Subcutaneous abdominal adipose tissue (tissue), 5 donors: ENCODE results near the gene TBC1D2.
A peak's percentile ranks its signal among the peaks of the same experiment; 100 is the strongest.

Source experiments
- H3K27ac ChIP-seq: one replicate; pipeline ENCODE4 v1.7.0; 2013; ENCODE audit warnings: low read depth, mild to moderate bottlenecking, inconsistent platforms, low read length, moderate library complexity
- H3K27me3 ChIP-seq, 5 donors: one replicate each; pipeline ENCODE4 v1.7.0; 2013; ENCODE audit warnings: low read length in 5 of 5, inconsistent platforms in 1 of 5; ENCODE audit not compliant: control insufficient read depth in 5 of 5, insufficient read depth in 4 of 5
- H3K36me3 ChIP-seq, 5 donors: one replicate each; pipeline ENCODE4 v1.7.0; 2013; ENCODE audit warnings: low read length in 5 of 5; ENCODE audit not compliant: control insufficient read depth in 5 of 5, insufficient read depth in 5 of 5
- H3K4me1 ChIP-seq, 5 donors: one replicate each; pipeline ENCODE4 v1.7.0; 2013; ENCODE audit warnings: low read length in 5 of 5, mild to moderate bottlenecking in 3 of 5, moderate library complexity in 1 of 5; ENCODE audit not compliant: control insufficient read depth in 5 of 5, insufficient read depth in 5 of 5
- H3K4me3 ChIP-seq, 5 donors: one replicate each; pipeline ENCODE4 v1.7.0; 2013; ENCODE audit warnings: low read length in 5 of 5, low read depth in 1 of 5
- H3K9ac ChIP-seq, 5 donors: one replicate each; pipeline ENCODE4 v1.7.0; 2013; ENCODE audit warnings: low read length in 5 of 5, mild to moderate bottlenecking in 4 of 5, moderate library complexity in 3 of 5
- H3K9me3 ChIP-seq, 5 donors: one replicate each; pipeline ENCODE4 v1.7.0; 2013; ENCODE audit warnings: low read length in 5 of 5; ENCODE audit not compliant: control insufficient read depth in 5 of 5
- donor health status: healthy.
- donor health status: healthy.
- donor health status: healthy.
- donor health status: healthy.
- donor health status: healthy.

The TBC1D2 gene

GRCh38 chr9:98199388-98200033 is 55.9 kb downstream of the TBC1D2 start:
- Histone ChIP-seq H3K4me3 (no peak overlapping the region), H3K27me3 (peaks cover 0 to 5% (median 0%) of the 10 kb centered on the region in 5 donors), H3K4me1 (no peaks in the 10 kb centered on the region), H3K9ac (no peak overlapping the region), H3K27ac (no peak overlapping the region), H3K9me3 (no peaks in the 10 kb centered on the region), H3K36me3 (peaks cover 0 to 18% (median 4%) of the 10 kb centered on the region in 5 donors)

GRCh38 chr9:98195671-98196070 is 59.8 kb downstream of the TBC1D2 start:
- H3K36me3 ChIP-seq, result peaks cover 0 to 11% (median 4%) of the 10 kb centered on the region in 5 donors
- H3K4me1 ChIP-seq, result peaks cover 0 to 19% (median 14%) of the 10 kb centered on the region in 5 donors
- H3K27ac ChIP-seq, result no peak overlapping the region
- H3K27me3 ChIP-seq, result peaks cover 0 to 5% (median 3%) of the 10 kb centered on the region in 5 donors
- no peak overlapping the region for H3K4me3 ChIP-seq
- H3K9me3 ChIP-seq, result no peaks in the 10 kb centered on the region
- no peak overlapping the region for H3K9ac ChIP-seq

- peaks cover 0 to 5% (median 3%) of the 10 kb centered on the region in 5 donors for H3K27me3 ChIP-seq
- no peaks in the 10 kb centered on the region for H3K36me3 ChIP-seq
- no peak overlapping the region for H3K27ac ChIP-seq
- H3K9ac ChIP-seq, result peak overlapping the region in 4 of 5 donors; percentile 48 to 60 (median 58)
- H3K9me3 ChIP-seq, result no peaks in the 10 kb centered on the region
- H3K4me3 ChIP-seq, result peak overlapping the region; percentile 62 to 89 (median 78)
- peaks cover 0 to 19% (median 14%) of the 10 kb centered on the region in 5 donors for H3K4me1 ChIP-seq
Measured at GRCh38 chr9:98193336-98193944, 62.0 kb downstream of the TBC1D2 start.

DNA sequence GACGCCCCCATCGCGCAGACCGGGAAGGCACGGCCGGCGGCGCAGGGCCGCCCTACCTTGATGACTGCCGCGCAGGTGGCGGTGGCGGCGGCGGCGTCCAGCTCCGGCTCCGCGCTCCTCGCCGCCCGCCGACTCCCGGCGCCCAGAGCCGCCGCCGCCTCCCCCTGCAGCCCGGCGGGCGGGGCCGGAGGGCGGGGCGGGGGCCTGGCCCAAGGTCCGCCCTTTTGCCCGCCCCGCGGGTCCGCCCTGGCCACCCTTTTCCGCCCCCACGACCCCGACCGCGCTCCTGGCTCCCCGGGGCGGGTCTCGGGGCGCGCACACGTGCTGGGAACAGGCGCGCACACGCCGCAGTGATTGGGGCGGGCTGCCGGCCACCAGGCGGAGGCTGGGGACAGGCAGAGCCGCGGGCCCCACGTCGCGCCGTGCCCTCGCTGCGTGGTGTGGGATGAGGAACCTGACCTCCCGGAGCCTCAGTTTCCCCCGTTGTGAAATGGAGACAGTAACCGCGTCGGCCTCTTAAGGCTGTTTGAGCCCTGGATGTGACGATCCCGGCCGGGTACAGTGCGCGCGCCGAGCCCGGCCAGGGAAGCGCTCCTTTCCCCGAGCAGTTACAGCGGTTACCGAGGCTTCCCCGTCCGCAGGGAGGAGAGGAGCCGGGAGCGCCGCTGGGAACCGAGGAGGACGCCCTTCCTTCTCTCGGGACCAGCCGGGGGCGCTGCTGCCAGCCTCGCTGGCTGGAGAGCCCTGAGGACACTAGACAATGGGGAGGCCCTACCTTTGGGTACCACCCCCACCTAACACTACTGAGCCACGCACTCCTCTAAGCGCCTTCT is 62.7 kb downstream of the TBC1D2 start, which contains the start of gene CORO2A:
Gene CORO2A, minus strand, starts transcription at position 135 of the 833 bp plus-strand sequence. CDS start 34,977 bp downstream, outside the sequence.
- H3K4me3 ChIP-seq, result peak within 1 kb of the TSS; percentile 62 to 89 (median 78)
- H3K9me3 ChIP-seq, result no peaks in the 10 kb centered on the region
- peaks cover 0 to 19% (median 14%) of the 10 kb centered on the region in 5 donors for H3K4me1 ChIP-seq
- no peaks in the 10 kb centered on the region for H3K36me3 ChIP-seq
- peak within 1 kb of the TSS; percentile 48 to 60 (median 57) for H3K9ac ChIP-seq
- H3K27ac ChIP-seq, result no peak within 1 kb of the TSS
- peaks cover 0 to 5% (median 3%) of the 10 kb centered on the region in 5 donors for H3K27me3 ChIP-seq

- no peaks in the 10 kb centered on the region for H3K36me3 ChIP-seq
- no peak overlapping the region for H3K27ac ChIP-seq
- peaks cover 0 to 19% (median 14%) of the 10 kb centered on the region in 5 donors for H3K4me1 ChIP-seq
- H3K4me3 ChIP-seq, result peak overlapping the region in 4 of 5 donors; percentile 74 to 89 (median 78)
- peak overlapping the region in 2 of 5 donors; percentile 23 to 51 for H3K9ac ChIP-seq
- H3K9me3 ChIP-seq, result no peaks in the 10 kb centered on the region
- peaks cover 0 to 5% (median 3%) of the 10 kb centered on the region in 5 donors for H3K27me3 ChIP-seq
Measured at GRCh38 chr9:98191671-98192502, 63.6 kb downstream of the TBC1D2 start.

GRCh38 chr9:98191181-98191608 is 64.3 kb downstream of the TBC1D2 start:
- H3K27ac ChIP-seq, result no peak overlapping the region
- no peaks in the 10 kb centered on the region for H3K36me3 ChIP-seq
- H3K9me3 ChIP-seq, result no peaks in the 10 kb centered on the region
- peak overlapping the region in 1 of 5 donors; percentile 22 for H3K4me3 ChIP-seq
- H3K27me3 ChIP-seq, result peaks cover 0 to 5% (median 3%) of the 10 kb centered on the region in 5 donors
- peaks cover 0 to 19% (median 14%) of the 10 kb centered on the region in 5 donors for H3K4me1 ChIP-seq
- no peak overlapping the region for H3K9ac ChIP-seq

- no peak overlapping the region for H3K4me3 ChIP-seq
- H3K9me3 ChIP-seq, result no peaks in the 10 kb centered on the region
- peaks cover 0 to 19% (median 14%) of the 10 kb centered on the region in 5 donors for H3K4me1 ChIP-seq
- no peak overlapping the region for H3K27ac ChIP-seq
- peaks cover 0 to 5% (median 3%) of the 10 kb centered on the region in 5 donors for H3K27me3 ChIP-seq
- H3K36me3 ChIP-seq, result no peaks in the 10 kb centered on the region
- H3K9ac ChIP-seq, result no peak overlapping the region
Measured at GRCh38 chr9:98190757-98191105, 64.7 kb downstream of the TBC1D2 start.

GRCh38 chr9:98189412-98189811 is 66.0 kb downstream of the TBC1D2 start:
- no peak overlapping the region for H3K9ac ChIP-seq

DNA sequence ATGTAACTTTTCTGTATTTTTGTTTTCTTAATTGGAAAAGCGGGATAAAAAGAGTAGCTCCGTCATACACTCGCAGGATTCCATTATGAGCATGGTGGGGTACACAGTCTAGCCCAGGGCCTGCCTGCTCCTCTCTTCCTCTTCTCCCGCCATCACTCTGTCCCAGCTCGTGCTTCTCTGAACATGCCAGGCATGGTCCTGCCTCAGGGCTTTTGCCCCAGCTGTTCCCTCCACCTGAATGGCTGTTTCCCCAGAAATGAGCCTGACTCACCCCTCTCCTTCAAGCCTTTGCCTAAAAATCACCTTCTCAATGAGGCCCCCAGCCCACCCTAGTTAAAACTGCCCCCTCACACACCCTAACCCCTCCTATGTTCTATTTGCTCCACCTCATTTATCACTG is 67.5 kb downstream of the TBC1D2 start:
- Histone ChIP-seq H3K9me3 (no peaks in the 10 kb centered on the region), H3K27ac (no peak overlapping the region), H3K4me1 (peaks cover 0 to 15% (median 9%) of the 10 kb centered on the region in 5 donors), H3K36me3 (no peaks in the 10 kb centered on the region), H3K27me3 (peaks cover 0 to 3% (median 0%) of the 10 kb centered on the region in 5 donors), H3K4me3 (no peak overlapping the region), H3K9ac (no peak overlapping the region)

More at GRCh38 chr9:98189412-98189811, 66.0 kb downstream of the TBC1D2 start:
- Histone ChIP-seq H3K9me3 (no peaks in the 10 kb centered on the region), H3K4me3 (no peak overlapping the region), H3K27ac (no peak overlapping the region), H3K4me1 (peaks cover 0 to 19% (median 14%) of the 10 kb centered on the region in 5 donors), H3K27me3 (peaks cover 0 to 3% (median 0%) of the 10 kb centered on the region in 5 donors), H3K36me3 (no peaks in the 10 kb centered on the region)
